ENCODE results near the gene BSG.

Gene BSG

DNA sequence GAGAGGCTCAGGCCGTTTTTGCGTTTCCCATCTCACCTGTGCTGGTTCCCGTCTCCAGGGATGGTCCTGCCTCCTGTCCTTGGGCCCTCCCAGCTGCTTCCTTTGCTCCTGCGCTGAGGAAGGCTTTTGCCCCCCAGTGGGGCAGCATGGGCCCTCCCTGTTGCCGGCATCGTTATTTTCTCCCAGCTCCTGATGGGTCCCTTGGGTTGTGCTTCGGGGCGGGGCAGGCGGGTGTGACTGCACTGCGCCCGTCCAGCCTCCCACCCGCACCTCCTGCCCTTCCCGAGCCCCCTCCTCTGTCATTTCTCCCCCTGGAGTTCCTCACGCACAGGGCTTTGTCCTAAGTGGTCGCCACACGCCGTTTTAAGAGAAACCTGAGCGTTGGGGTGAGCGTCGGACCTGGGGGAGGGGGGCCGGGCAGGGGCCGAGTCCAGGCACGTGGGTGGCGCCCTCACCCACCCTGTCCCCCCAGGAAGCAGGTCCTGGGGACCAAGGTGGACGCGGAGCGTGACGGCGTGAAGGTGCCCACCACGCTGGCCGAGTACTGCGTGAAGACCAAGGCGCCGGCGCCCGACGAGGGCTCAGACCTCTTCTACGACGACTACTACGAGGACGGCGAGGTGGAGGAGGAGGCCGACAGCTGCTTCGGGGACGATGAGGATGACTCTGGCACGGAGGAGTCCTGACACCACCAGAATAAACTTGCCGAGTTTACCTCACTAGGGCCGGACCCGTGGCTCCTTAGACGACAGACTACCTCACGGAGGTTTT, 31.3 kb upstream of the BSG start:
- DNase-seq: no peak

DNA sequence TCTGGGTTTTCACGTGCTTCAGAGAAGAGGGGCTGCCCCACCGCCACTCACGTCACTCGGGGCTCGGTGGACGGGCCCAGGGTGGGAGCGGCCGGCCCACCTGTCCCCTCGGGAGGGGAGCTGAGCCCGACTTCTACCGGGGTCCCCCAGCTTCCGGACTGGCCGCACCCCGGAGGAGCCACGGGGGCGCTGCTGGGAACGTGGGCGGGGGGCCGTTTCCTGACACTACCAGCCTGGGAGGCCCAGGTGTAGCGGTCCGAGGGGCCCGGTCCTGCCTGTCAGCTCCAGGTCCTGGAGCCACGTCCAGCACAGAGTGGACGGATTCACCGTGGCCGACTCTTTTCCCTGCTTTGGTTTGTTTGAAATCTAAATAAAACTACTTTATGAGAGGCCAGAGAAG, 30.7 kb upstream of the BSG start:
- no peak for DNase-seq

- DNase-seq: no peak
Observed at GRCh38 chr19:542173-542866, 30.1 kb upstream of the BSG start.

- no peak for DNase-seq
Observed at GRCh38 chr19:543910-544608, 28.3 kb upstream of the BSG start, which contains the start of gene GZMM. TSS of gene GZMM (plus strand) at chr19:544053. CDS start at chr19:544072, 19 bp downstream.

GRCh38 chr19:547117-547516, 25.3 kb upstream of the BSG start:
- DNase-seq: no peak

DNA sequence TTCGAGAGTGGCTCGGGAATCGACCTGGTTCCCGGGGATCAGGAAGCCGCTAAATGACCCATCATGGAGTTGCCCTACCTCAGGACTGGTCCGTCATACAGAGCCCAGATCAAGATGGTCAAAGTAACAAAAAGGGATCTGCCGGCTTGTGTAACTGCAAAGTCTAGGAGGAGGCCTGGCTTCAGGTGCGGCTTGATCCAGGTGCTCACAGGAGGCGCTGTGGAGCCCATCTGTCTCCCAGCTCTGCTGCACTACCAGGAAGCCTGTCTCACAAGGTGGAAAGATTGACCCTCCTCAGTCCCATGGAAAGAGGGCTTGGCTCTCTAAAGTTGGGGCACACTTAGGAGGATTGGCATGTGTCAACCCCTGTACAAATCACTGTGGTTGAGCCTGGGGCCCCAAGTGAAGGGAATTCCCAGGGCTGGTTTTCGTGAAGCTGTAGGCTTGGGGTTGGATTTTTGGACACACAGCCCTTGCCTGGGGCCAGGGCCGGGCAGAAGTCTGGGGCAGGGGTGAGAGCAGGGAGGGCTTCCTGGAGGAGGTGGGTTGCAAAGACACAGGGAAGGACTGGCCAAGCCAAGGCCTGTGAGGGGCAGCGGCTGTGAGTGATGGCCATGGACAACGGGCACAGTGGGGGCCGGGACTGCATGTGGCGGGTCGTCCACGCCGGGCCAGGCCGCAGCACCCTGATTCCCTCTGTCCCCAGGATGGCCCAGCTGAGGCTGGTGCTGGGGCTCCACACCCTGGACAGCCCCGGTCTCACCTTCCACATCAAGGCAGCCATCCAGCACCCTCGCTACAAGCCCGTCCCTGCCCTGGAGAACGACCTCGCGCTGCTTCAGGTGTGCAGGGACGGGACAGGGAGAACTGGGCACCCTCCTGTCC, 24.3 kb upstream of the BSG start:
- DNase-seq: no peak

DNA sequence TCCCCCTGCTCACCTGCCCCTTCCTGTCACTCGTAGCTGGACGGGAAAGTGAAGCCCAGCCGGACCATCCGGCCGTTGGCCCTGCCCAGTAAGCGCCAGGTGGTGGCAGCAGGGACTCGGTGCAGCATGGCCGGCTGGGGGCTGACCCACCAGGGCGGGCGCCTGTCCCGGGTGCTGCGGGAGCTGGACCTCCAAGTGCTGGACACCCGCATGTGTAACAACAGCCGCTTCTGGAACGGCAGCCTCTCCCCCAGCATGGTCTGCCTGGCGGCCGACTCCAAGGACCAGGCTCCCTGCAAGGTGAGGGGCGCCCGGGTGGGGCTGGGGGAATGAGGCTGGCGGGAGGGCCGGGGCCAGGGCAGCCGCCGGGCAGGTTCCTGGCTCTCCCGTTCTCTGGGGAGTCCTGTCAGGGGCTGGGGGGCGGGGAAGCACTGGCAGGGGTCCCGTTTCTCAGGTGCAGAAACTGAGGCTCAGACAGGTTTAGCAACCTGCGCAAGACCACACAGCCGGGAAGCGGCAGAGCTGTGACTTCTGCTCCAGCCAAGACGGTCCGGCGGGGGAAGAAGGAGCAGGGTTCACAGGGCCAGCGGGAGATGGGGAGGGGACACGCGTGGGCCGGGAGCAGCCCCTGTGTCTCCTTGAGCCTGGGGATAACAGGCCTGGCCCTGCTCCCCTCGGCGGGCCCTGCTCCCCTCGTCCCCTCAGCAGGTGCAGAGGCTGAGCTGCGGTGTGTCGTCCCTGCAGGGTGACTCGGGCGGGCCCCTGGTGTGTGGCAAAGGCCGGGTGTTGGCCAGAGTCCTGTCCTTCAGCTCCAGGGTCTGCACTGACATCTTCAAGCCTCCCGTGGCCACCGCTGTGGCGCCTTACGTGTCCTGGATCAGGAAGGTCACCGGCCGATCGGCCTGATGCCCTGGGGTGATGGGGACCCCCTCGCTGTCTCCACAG, 23.2 kb upstream of the BSG start:
- DNase-seq: no peak

DNA sequence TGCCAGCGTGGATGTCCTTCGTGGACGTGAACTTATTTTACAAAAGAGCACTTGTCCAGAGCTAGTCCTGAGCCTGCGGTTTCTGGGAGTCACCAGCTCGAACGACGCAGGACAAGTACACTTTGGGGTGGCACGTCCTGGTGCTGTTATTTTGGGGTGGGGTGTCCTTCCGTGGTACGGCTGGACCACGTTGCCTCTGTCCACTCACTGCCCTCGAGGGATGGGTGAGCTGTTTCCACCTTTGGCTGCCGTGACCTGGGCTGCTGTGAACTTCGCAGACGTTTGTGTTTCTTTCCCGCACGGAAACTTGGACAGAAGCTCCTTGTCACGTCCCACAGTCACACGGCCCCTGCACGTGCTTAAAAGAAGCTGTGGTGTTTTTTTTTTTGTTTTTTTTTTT, 17.6 kb upstream of the BSG start:
- no peak for DNase-seq

DNA sequence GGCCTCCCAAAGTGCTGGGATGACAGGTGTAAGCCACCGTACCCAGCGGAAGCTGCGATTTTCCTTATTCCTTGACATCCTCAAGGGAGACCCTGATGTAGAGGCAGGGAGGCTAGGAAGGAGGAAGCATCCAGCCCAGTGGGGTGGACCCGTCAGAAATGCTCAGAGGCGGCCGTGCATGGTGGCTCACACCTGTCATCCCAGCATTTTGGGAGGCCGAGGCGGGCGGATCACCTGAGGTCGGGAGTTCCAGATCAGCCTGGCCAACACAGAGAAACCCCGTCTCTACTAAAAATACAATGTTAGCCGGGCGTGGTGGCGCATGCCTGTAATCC, 17.0 kb upstream of the BSG start:
- DNase-seq: no peak

DNA sequence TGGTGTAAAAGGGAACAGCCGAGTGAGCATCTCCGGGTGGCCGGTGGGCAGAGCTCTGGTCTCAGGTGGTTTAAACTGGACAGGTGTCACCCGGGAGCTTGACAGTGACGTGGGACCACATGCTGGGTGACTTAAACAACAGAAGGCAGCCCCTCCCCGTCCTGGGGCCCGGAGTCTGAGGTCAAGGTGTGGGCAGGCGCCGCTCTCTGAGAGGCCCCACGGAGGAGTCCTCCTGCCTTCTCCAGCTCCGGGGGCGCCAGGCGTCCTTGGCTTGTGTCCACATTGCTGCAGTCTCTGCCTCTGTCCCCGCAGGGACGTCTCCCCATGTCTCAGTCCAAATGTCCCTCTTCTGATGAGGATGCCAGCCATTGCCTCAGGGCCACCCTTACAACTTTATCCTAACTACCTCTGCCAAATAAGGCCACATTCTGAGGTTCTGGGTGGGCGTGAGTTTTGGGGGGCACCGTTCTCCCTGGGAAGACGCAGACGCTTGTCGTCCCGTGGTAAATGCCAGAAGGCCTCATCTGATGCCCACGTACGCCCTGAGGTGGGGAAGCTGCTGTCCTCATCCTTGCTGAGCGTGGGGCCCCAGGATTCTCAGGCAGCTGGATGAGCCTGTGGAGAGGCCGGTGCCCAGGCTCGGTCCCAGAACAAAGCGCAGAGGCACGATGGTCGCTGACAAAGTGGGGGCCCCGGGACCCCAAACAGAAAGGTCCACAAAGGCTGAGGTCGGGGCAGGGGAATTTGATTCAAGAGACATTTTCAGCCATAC, 15.6 kb upstream of the BSG start:
- DNase-seq: no peak

- DNase-seq: no peak
Observed at GRCh38 chr19:558770-559439, 13.5 kb upstream of the BSG start.

- DNase-seq: peak in 1 of 2 donors; percentile 56
Observed at GRCh38 chr19:560121-560520, 12.3 kb upstream of the BSG start.

GRCh38 chr19:566403-566802, 6.0 kb upstream of the BSG start:
- peak; percentile 82 to 87 for DNase-seq

GRCh38 chr19:566844-567243, 5.6 kb upstream of the BSG start:
- no peak for DNase-seq

- no peak for DNase-seq
Observed at GRCh38 chr19:567296-567900, 5.0 kb upstream of the BSG start.

- DNase-seq: peak; percentile 37 to 44
Observed at GRCh38 chr19:570251-570686, 2.1 kb upstream of the BSG start.

- DNase-seq: peak; percentile 77 to 85
Observed at GRCh38 chr19:570937-571565, 1.3 kb upstream of the BSG start.

DNA sequence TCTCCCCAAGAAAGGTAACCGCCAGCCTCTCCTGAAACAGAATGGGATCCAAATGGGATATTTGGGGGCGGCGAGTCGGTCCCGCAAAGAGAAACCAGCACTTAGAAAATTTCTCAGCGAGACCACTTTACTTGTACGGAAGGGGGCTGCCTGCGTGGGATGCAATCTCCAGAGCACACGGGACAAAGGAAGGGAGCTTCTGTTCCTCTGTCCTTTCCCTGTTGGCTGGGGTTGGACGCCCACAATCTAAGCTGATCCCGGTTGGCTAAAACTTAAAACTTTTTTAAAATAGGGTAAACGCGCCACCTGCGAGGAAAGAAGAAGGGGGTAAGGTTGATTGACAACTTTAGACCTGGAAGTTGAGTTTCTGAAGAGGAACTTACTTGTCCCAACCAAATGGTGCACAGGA, 826 bp upstream of the BSG start:
- DNase-seq: peak; percentile 39 to 47
